Lung (tissue), 12 donors: ENCODE measurements around the gene TFDP2. TPM values are rescaled to one million over a fixed set of nuclear protein-coding genes. Genes with fewer than 3 reads are reported as not detected.

Experiments
- ATAC-seq: fragments of 200-7000 bp; cut with Tn5 transposase; one replicate; pipeline ENCODE4 v1.9.1; 2020; ENCODE audit warnings: moderate number of reproducible peaks; ENCODE audit not compliant: insufficient read depth, low FRiP score
- DNase-seq, 3 donors: peaks; one replicate each; pipeline ENCODE4 v3.0.0-alpha.2; 2013 to 2017
- H3K27ac ChIP-seq, 2 donors: one replicate each; pipeline ENCODE4 v1.5.1; 2013; ENCODE audit warnings: mild to moderate bottlenecking in 2 of 2, moderate library complexity in 2 of 2, control low read depth in 1 of 2, inconsistent platforms in 1 of 2, low read depth in 1 of 2, low read length in 1 of 2
- H3K27me3 ChIP-seq, 3 donors: one replicate each; pipeline ENCODE4 v1.5.1; 2013; ENCODE audit warnings: low read length in 2 of 3; ENCODE audit not compliant: control insufficient read depth in 3 of 3, insufficient read depth in 3 of 3
- H3K36me3 ChIP-seq, 4 donors: one replicate each; pipeline ENCODE4 v1.5.1; 2013; ENCODE audit warnings: low read length in 4 of 4, mild to moderate bottlenecking in 1 of 4, moderate library complexity in 1 of 4; ENCODE audit not compliant: control insufficient read depth in 4 of 4, insufficient read depth in 4 of 4
- H3K4me1 ChIP-seq, 5 donors: one replicate each; pipeline ENCODE4 v1.5.1; 2013; ENCODE audit warnings: low read length in 5 of 5, mild to moderate bottlenecking in 2 of 5, moderate library complexity in 1 of 5; ENCODE audit not compliant: control insufficient read depth in 5 of 5, insufficient read depth in 5 of 5
- H3K4me3 ChIP-seq: one replicate; pipeline ENCODE4 v1.5.1; 2013; ENCODE audit warnings: mild to moderate bottlenecking, control low read depth, moderate library complexity
- H3K9ac ChIP-seq, 2 donors: one replicate each; pipeline ENCODE4 v1.5.1; 2013; ENCODE audit warnings: low read length in 2 of 2, control low read depth in 1 of 2; ENCODE audit not compliant: insufficient read depth in 1 of 2
- H3K9me3 ChIP-seq, 4 donors: one replicate each; pipeline ENCODE4 v1.5.1; 2013; ENCODE audit warnings: low read length in 3 of 4, mild to moderate bottlenecking in 1 of 4, moderate library complexity in 1 of 4; ENCODE audit not compliant: control insufficient read depth in 4 of 4, insufficient read depth in 3 of 4
- WGBS, 2 donors: extraction: QIAGEN DNeasy Blood & Tissue Kit; methylation state at CpG; one replicate each; pipeline ENCODE4 v1.1.7; 2013; 5-methylcytosine and 5-hydroxymethylcytosine counted together
- polyA plus RNA-seq, 2 donors: library from polyadenylated mRNA; stranded (reverse); fragments of 200-250 nt; gene quantifications; one replicate each; pipeline ENCODE4 v1.2.1, GENCODE V29; 2013
- total RNA-seq, 2 donors: library from RNA; depleted of rRNA in 1 of 2; stranded (reverse); fragments of >200 nt in 1 of 2; gene quantifications; one replicate each; pipeline ENCODE4 v1.2.1, GENCODE V29; 2014 to 2021
- TF ChIP-seq, protein P1 (sequence below): IDR thresholded peaks from 2 replicates; pipeline ENCODE4 v1.5.1; 2012; ENCODE audit warnings: mild to moderate bottlenecking; ENCODE audit errors: control extremely low read depth, extremely low read depth
- donor health status: control.
- donor health status: control.
- donor health status: Bipolar disorder and iron deficiency.
- donor health status: healthy.
- donor health status: DM: yes; HTN: yes; CAD: no.

TFDP2 gene
- total and polyA plus RNA-seq, 4 donors, result 8.4 to 94.0 (median 17.0) TPM

DNA sequence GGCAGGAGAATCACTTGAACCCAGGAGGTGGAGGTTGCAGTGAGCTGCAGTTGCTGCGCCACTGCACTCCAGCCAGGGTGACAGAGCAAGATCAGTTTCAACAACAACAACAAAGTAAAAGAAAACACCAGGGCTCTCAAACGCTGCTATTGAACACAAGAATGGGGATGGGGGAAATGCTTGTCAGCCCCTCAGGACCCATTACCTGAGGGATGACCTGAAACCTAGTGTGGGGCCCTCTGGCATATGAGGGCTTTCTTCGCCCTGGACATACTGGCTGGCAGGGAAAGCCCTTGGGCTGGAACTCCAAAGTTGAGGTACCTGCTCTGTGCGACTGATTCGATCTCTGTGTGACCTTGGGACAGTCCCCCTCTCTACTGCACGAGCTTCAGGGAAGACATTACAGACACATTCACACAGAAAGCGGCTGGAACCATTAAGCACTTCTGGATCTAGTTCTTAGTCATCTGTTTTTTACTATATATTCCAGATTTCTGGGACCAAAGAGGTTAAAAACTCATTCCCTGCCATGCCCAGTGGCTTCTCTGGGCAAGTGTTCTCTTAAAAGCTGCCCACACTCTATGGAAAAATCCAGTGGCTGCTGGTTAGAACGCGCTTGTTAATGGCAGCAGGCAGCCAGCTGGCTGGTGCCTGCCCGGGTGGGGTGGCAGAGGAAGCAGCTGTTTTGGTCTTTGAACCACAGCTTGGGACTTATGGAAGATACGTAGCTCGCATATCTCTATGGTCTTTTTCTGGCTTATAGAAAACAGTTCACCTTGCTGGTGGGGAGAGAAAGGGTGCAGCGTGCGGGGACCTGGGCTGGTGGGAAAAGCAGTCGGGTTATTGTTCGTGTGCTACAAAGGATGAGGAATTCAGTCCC, 215.7 kb downstream of the TFDP2 start:
- DNase-seq, result no peak
- WGBS, 2 donors, result 77 to 84% methylated on average over 16 of the region's 16 CpGs
- no peaks in the 10 kb centered on the region for H3K9me3 ChIP-seq

DNA sequence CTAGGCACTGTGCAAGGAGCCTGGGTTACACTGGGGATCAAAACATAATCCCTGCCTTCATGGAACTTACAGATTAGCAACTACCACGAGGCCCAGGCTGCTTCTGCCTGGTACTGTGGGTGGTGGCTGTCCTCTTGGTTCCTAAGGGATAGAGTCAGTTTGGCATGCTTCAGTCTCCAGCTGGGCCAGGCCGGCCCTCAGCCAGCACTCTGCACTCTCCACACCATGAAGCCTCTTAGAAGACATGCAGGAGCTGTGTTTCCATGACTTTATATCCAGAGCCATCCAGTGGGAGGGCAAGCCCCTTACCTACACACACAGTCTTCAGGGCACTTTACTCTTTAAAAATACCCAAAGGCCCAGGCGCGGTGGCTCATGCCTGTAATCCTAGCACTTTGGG, 218.5 kb downstream of the TFDP2 start:
- Histone ChIP-seq H3K4me1 (no peaks in the 10 kb centered on the region), H3K27ac (no peak overlapping the region), H3K36me3 (peaks cover 0 to 9% (median 5%) of the 10 kb centered on the region in 4 donors), H3K9ac (no peak overlapping the region), H3K9me3 (no peaks in the 10 kb centered on the region), H3K4me3 (no peak overlapping the region), H3K27me3 (no peaks in the 10 kb centered on the region)
- WGBS, 2 donors, result 96 to 97% methylated on average over 4 of the region's 4 CpGs
- ATAC-seq (no peak), DNase-seq (no peak)
- TF ChIP-seq, protein P1, sequence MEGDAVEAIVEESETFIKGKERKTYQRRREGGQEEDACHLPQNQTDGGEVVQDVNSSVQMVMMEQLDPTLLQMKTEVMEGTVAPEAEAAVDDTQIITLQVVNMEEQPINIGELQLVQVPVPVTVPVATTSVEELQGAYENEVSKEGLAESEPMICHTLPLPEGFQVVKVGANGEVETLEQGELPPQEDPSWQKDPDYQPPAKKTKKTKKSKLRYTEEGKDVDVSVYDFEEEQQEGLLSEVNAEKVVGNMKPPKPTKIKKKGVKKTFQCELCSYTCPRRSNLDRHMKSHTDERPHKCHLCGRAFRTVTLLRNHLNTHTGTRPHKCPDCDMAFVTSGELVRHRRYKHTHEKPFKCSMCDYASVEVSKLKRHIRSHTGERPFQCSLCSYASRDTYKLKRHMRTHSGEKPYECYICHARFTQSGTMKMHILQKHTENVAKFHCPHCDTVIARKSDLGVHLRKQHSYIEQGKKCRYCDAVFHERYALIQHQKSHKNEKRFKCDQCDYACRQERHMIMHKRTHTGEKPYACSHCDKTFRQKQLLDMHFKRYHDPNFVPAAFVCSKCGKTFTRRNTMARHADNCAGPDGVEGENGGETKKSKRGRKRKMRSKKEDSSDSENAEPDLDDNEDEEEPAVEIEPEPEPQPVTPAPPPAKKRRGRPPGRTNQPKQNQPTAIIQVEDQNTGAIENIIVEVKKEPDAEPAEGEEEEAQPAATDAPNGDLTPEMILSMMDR, result no peak

More for the DNA sequence above, 215.7 kb downstream of the TFDP2 start:
- ATAC-seq, result no peak
- H3K9ac ChIP-seq, result no peak overlapping the region
- H3K36me3 ChIP-seq, result peaks cover 0 to 3% (median 0%) of the 10 kb centered on the region in 4 donors
- H3K4me1 ChIP-seq, result no peaks in the 10 kb centered on the region
- no peak overlapping the region for H3K4me3 ChIP-seq
- TF ChIP-seq, protein P1, result no peak
- no peak overlapping the region for H3K27ac ChIP-seq
- H3K27me3 ChIP-seq, result no peaks in the 10 kb centered on the region

DNA sequence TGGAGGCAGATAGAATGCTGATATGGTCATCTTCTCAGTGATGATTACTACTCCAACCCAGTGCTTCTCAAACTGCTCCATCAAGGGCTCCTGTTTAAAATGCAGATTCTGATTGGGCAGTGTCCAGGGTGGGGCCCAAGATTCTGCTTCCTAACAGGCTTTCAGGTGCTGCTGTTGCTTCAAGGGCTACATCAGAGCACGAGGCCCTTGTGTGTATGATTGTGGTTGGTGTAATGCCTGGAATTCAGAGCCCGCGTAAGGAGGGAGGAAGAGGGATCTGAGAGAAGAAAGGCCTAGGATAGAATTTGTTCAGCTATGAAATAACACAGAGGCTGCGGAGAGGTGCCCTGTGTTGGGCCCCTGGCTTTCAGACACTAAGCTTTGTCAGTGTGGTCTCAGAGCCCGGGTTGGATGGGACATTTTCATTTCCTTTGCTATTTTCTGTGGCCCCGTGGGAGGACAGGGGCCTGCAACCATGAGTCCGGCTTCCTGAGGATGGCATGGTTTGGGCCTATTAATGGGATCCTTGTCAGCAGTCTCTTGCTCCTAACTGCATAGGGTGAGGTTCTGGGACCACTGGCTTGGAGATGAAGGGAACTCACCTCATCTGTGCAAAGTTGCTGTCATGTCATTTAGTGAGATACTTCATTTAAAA, 219.9 kb downstream of the TFDP2 start:
- H3K36me3 ChIP-seq, result peaks cover 0 to 15% (median 7%) of the 10 kb centered on the region in 4 donors
- TF ChIP-seq, protein P1, result no peak
- H3K27me3 ChIP-seq, result no peaks in the 10 kb centered on the region
- no peak overlapping the region for H3K27ac ChIP-seq
- ATAC-seq (no peak), DNase-seq (no peak)
- no peaks in the 10 kb centered on the region for H3K4me1 ChIP-seq
- H3K4me3 ChIP-seq, result no peak overlapping the region
- 88 to 89% methylated on average over 7 of the region's 7 CpGs for WGBS, 2 donors
- H3K9me3 ChIP-seq, result no peaks in the 10 kb centered on the region
- H3K9ac ChIP-seq, result no peak overlapping the region
